IMR-90 (cell line): ENCODE data around the gene TENM3. TPM values are rescaled to one million over a fixed set of nuclear protein-coding genes. Genes with fewer than 3 reads are reported as not detected.
A peak's percentile ranks its signal among the peaks of the same experiment; 100 is the strongest.

Source experiments
- ATAC-seq: fragments of 200-7000 bp; cut with Tn5 transposase; 2 replicates; pipeline ENCODE4 v1.9.1; 2020; ENCODE audit warnings: low read depth, mild to moderate bottlenecking, moderate library complexity
- BruUV-seq: library from RNA; stranded (reverse); fragments of 400-500 nt; replicated peaks from 2 replicates; lab custom pipeline; 2021; lab: Mats Ljungman, UMichigan
- CTCF ChIA-PET: fragments of 300-600 bp; formaldehyde crosslinking; extraction: SDS; loops from one replicate; lab custom pipeline; 2021; ENCODE audit warnings: antibody characterized with exemption; lab: Yijun Ruan, JAX
- POLR2A ChIA-PET: fragments of 300-600 bp; sonication (Branson Sonifier 250); formaldehyde crosslinking; loops from one replicate; lab custom pipeline; 2022; ENCODE audit warnings: antibody characterized with exemption; ENCODE audit not compliant: unreplicated experiment; lab: Charles Lee
- DNase-seq: peaks from one replicate; pipeline ENCODE4 v3.0.0; 2013
- H2AFZ ChIP-seq: replicated peaks from 2 replicates; pipeline ENCODE3; 2013; ENCODE audit warnings: low read length, mild to moderate bottlenecking; ENCODE audit not compliant: poor library complexity
- H2AK5ac ChIP-seq: 2 replicates; pipeline ENCODE4 v1.6.1; 2013; ENCODE audit warnings: low read depth, low read length, inconsistent platforms
- H2AK9ac ChIP-seq: replicated peaks from 2 replicates; pipeline ENCODE3; 2013; ENCODE audit warnings: mild to moderate bottlenecking, low read depth, low read length, moderate library complexity; ENCODE audit not compliant: poor library complexity
- H2BK120ac ChIP-seq: 2 replicates; pipeline ENCODE4 v1.6.1; 2013; ENCODE audit warnings: low read depth, low read length, inconsistent platforms
- H2BK15ac ChIP-seq: 3 replicates; pipeline ENCODE4 v1.6.1; 2013; ENCODE audit warnings: low read depth, low read length, inconsistent platforms
- H2BK20ac ChIP-seq: 2 replicates; pipeline ENCODE4 v1.6.1; 2013; ENCODE audit warnings: low read depth, mild to moderate bottlenecking, inconsistent platforms, low read length, moderate library complexity
- H2BK5ac ChIP-seq: 2 replicates; pipeline ENCODE4 v1.6.1; 2013; ENCODE audit warnings: mild to moderate bottlenecking, low read depth, low read length, inconsistent platforms; ENCODE audit not compliant: poor library complexity, severe bottlenecking
- H3K14ac ChIP-seq: replicated peaks from 2 replicates; pipeline ENCODE4 v1.6.1; 2013; ENCODE audit warnings: low read depth, low read length, inconsistent platforms
- H3K18ac ChIP-seq: 2 replicates; pipeline ENCODE4 v1.6.1; 2013; ENCODE audit warnings: low read depth, low read length, control low read depth
- H3K23ac ChIP-seq: 2 replicates; pipeline ENCODE4 v1.6.1; 2013; ENCODE audit warnings: low read depth, low read length, inconsistent platforms
- H3K27ac ChIP-seq: 2 replicates; pipeline ENCODE4 v1.5.1; 2013; ENCODE audit warnings: mild to moderate bottlenecking, control low read depth, low read length; ENCODE audit not compliant: insufficient read depth
- H3K27me3 ChIP-seq: 2 replicates; pipeline ENCODE4 v1.6.1; 2013; ENCODE audit warnings: low read length; ENCODE audit not compliant: control insufficient read depth, insufficient read depth
- H3K36me3 ChIP-seq: 2 replicates; pipeline ENCODE4 v1.6.1; 2013; ENCODE audit warnings: low read length, mixed read lengths; ENCODE audit not compliant: control insufficient read depth, insufficient read depth
- H3K4ac ChIP-seq: 2 replicates; pipeline ENCODE4 v1.6.1; 2013; ENCODE audit warnings: low read depth, low read length, inconsistent platforms
- H3K4me1 ChIP-seq: 2 replicates; pipeline ENCODE4 v1.6.1; 2013; ENCODE audit warnings: low read length, mixed read lengths; ENCODE audit not compliant: control insufficient read depth, insufficient read depth
- H3K4me2 ChIP-seq: 2 replicates; pipeline ENCODE4 v1.6.1; 2013; ENCODE audit warnings: low read depth, mild to moderate bottlenecking, control low read depth, low read length, moderate library complexity
- H3K4me3 ChIP-seq: 2 replicates; pipeline ENCODE4 v1.5.1; 2013; ENCODE audit warnings: low read depth, mild to moderate bottlenecking, control low read depth, low read length, moderate library complexity; ENCODE audit not compliant: insufficient read depth
- H3K56ac ChIP-seq: 2 replicates; pipeline ENCODE4 v1.6.1; 2013; ENCODE audit warnings: low read length, inconsistent platforms; ENCODE audit not compliant: insufficient read depth; ENCODE audit errors: extremely low read depth
- H3K79me1 ChIP-seq, 2 experiments: 2 replicates each; pipeline ENCODE4 v1.6.1; 2013; ENCODE audit warnings: low read length in 2 of 2, inconsistent platforms in 1 of 2, low read depth in 1 of 2
- H3K9ac ChIP-seq: 2 replicates; pipeline ENCODE4 v1.6.1; 2013; ENCODE audit warnings: low read depth, low read length, control low read depth
- H3K9me1 ChIP-seq: 2 replicates; pipeline ENCODE4 v1.6.1; 2013; ENCODE audit warnings: low read length, inconsistent platforms; ENCODE audit not compliant: insufficient read depth
- H3K9me3 ChIP-seq: 2 replicates; pipeline ENCODE4 v1.6.1; 2013; ENCODE audit warnings: low read length; ENCODE audit not compliant: control insufficient read depth, insufficient read depth
- H4K20me1 ChIP-seq: 2 replicates; pipeline ENCODE4 v1.6.1; 2013; ENCODE audit warnings: low read length, inconsistent platforms; ENCODE audit not compliant: insufficient read depth
- H4K5ac ChIP-seq: 2 replicates; pipeline ENCODE4 v1.6.1; 2013; ENCODE audit warnings: mild to moderate bottlenecking, low read depth, low read length, control low read depth
- H4K8ac ChIP-seq, 2 experiments: 2 replicates each; pipeline ENCODE4 v1.6.1; 2013; ENCODE audit warnings: low read depth in 2 of 2, low read length in 2 of 2, control low read depth in 1 of 2, inconsistent platforms in 1 of 2
- H4K91ac ChIP-seq: 2 replicates; pipeline ENCODE4 v1.6.1; 2013; ENCODE audit warnings: low read depth, low read length, inconsistent platforms; ENCODE audit not compliant: insufficient read depth
- BHLHE40 ChIP-seq: fragments of 150-350 bp; IDR thresholded peaks from 2 replicates; pipeline ENCODE4 v1.6.1; 2016; ENCODE audit warnings: mild to moderate bottlenecking, low read depth, low read length
- CEBPB ChIP-seq: IDR thresholded peaks from 2 replicates; pipeline ENCODE4 v1.6.1; 2012; ENCODE audit warnings: low read depth, low read length, improper control_type of control experiment
- CHD1 ChIP-seq: IDR thresholded peaks from 2 replicates; pipeline ENCODE4 v1.6.1; 2012; ENCODE audit warnings: low read depth, low read length, improper control_type of control experiment
- FOS ChIP-seq: fragments of 150-350 bp; IDR thresholded peaks from 2 replicates; pipeline ENCODE4 v1.6.1; 2016; ENCODE audit warnings: low read depth, low read length
- MAFK ChIP-seq: IDR thresholded peaks from 2 replicates; pipeline ENCODE4 v1.6.1; 2012; ENCODE audit warnings: low read depth, low read length, improper control_type of control experiment
- MAZ ChIP-seq: IDR thresholded peaks from 2 replicates; pipeline ENCODE4 v1.6.1; 2012; ENCODE audit warnings: low read depth, mild to moderate bottlenecking, low read length, improper control_type of control experiment, moderate library complexity, borderline replicate concordance
- NFE2L2 ChIP-seq: fragments of 150-350 bp; IDR thresholded peaks from 2 replicates; pipeline ENCODE4 v1.6.1; 2016; ENCODE audit warnings: low read depth, mild to moderate bottlenecking, low read length
- POLR2A ChIP-seq: IDR thresholded peaks from 2 replicates; pipeline ENCODE4 v1.6.1; 2012; ENCODE audit warnings: mild to moderate bottlenecking, low read depth, low read length
- RCOR1 ChIP-seq: IDR thresholded peaks from 2 replicates; pipeline ENCODE4 v1.6.1; 2012; ENCODE audit warnings: mild to moderate bottlenecking, low read length, improper control_type of control experiment; ENCODE audit not compliant: insufficient replicate concordance
- RFX5 ChIP-seq: IDR thresholded peaks from 2 replicates; pipeline ENCODE4 v1.8.0; 2012; ENCODE audit warnings: low read depth, mild to moderate bottlenecking, low read length, moderate library complexity
- SMC3 ChIP-seq: fragments of 150-350 bp; IDR thresholded peaks from 2 replicates; pipeline ENCODE4 v1.6.1; 2016; ENCODE audit warnings: low read depth, mild to moderate bottlenecking, antibody characterized with exemption, low read length, moderate library complexity
- WGBS, 2 experiments: methylation state at CpG; one replicate each; pipeline versions ENCODE4 v1.1.5 to v1.1.7; 2013; ENCODE audit warnings: missing lambda C conversion rate in 2 of 2; ENCODE audit not compliant: insufficient read length in 1 of 2; ENCODE audit errors: extremely low coverage in 2 of 2; 5-methylcytosine and 5-hydroxymethylcytosine counted together
- dilution Hi-C: fragments of 300-500 bp; cut with HindIII; formaldehyde crosslinking; loops from one replicate; pipeline ENCODE4 v1.14.3; 2018; ENCODE audit warnings: low sequenced_read_pairs; ENCODE audit not compliant: unreplicated experiment
- in situ Hi-C: fragments of 300-500 bp; cut with MboI; formaldehyde crosslinking; loops from 3 replicates; pipeline ENCODE4 v1.14.3; 2019; ENCODE audit warnings: low sequenced_read_pairs, inconsistent platforms, mixed read lengths
- intact Hi-C: fragments of 100-400 bp; cut with micrococcal nuclease; formaldehyde crosslinking; loops from 2 replicates; pipeline ENCODE4 v1.10.0; 2022
- polyA plus RNA-seq, 3 experiments: library from polyadenylated mRNA; depleted of rRNA; stranded (reverse); fragments of >200 nt; gene quantifications; 2 replicates each; pipeline ENCODE4 v1.2.3, GENCODE V29; 2012; ENCODE audit warnings: low replicate concordance in 1 of 3
- total RNA-seq: library from RNA; depleted of rRNA; stranded (reverse); fragments of >200 nt; gene quantifications from 2 replicates; pipeline ENCODE4 v1.2.3, GENCODE V29; 2012
- TF ChIP-seq, protein P1 (sequence below): fragments of 150-350 bp; IDR thresholded peaks from 2 replicates; pipeline ENCODE4 v1.6.1; 2016; ENCODE audit warnings: low read depth, mild to moderate bottlenecking, low read length, moderate library complexity, borderline replicate concordance

The TENM3 gene
- total and polyA plus RNA-seq, 2 of the 4 experiments (the other 2 are of a cell fraction) = 29.9 to 173 TPM

DNA sequence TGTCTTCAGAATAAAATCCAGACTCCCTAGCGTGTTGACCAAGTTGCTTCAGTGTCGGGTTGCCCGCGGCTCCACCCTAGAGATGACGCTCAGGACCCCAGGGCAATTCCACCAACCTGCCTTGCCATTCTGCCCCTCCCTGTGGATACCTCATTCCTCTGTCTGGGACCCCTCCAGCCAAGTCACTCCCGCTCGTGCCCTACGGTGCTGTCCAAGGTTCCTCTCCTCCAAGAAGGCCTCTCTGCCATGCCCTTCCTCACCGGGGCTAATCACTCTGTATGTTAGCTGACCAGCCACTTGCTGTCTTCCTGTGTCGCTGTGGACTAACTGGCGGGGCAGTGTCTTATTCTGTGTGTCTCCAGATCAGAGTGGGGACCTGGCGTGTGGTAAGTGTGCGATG lies 46.6 kb downstream of the TENM3 start:
- ChIA-PET CTCF (no interaction called here), POLR2A (no interaction called here)
- H4K5ac ChIP-seq = no peak overlapping the region
- no peaks in the 10 kb centered on the region for H3K79me1 ChIP-seq
- no peaks in the 10 kb centered on the region for H3K27me3 ChIP-seq
- DNase-seq (no peak), ATAC-seq (no peak)
- H3K4me2 ChIP-seq = no peak overlapping the region
- in situ Hi-C loops = no loop called here
- H4K20me1 ChIP-seq = no peaks in the 10 kb centered on the region
- no peak overlapping the region for H3K14ac ChIP-seq
- no peak overlapping the region for H2BK5ac ChIP-seq
- H2BK20ac ChIP-seq = no peak overlapping the region
- no peaks in the 10 kb centered on the region for H3K36me3 ChIP-seq
- H3K9me1 ChIP-seq = no peaks in the 10 kb centered on the region
- no peak overlapping the region for H4K8ac ChIP-seq
- dilution Hi-C loops = no loop called here
- H3K9me3 ChIP-seq = no peaks in the 10 kb centered on the region
- H2BK120ac ChIP-seq = no peak overlapping the region
- no peak overlapping the region for H3K56ac ChIP-seq
- H4K91ac ChIP-seq = no peak overlapping the region
- intact Hi-C loops = no loop called here
- H3K4me1 ChIP-seq = no peaks in the 10 kb centered on the region
- 0 out of 2 replicates have a peak overlapping the region, but pooled peaks have one; percentile 18 for H2AK5ac ChIP-seq
- no peak overlapping the region for H3K9ac ChIP-seq
- no peak overlapping the region for H2AK9ac ChIP-seq
- 80% methylated on average over 1 of the region's 13 CpGs; no CpG with 5 or more reads in 1 of the 2 experiments for WGBS, 2 experiments
- no peak overlapping the region for H3K4ac ChIP-seq
- no peak overlapping the region for H3K27ac ChIP-seq
- H2BK15ac ChIP-seq = no peak overlapping the region
- H2AFZ ChIP-seq = no peak overlapping the region
- no peak overlapping the region for H3K18ac ChIP-seq
- H3K4me3 ChIP-seq = no peak overlapping the region
- H3K23ac ChIP-seq = no peak overlapping the region
- TF ChIP-seq RCOR1 (no peak), FOS (no peak), CEBPB (no peak), CHD1 (no peak), MAFK (no peak), MAZ (no peak), SMC3 (no peak), POLR2A (no peak), BHLHE40 (no peak), NFE2L2 (no peak), RFX5 (no peak)
- TF ChIP-seq, protein P1, sequence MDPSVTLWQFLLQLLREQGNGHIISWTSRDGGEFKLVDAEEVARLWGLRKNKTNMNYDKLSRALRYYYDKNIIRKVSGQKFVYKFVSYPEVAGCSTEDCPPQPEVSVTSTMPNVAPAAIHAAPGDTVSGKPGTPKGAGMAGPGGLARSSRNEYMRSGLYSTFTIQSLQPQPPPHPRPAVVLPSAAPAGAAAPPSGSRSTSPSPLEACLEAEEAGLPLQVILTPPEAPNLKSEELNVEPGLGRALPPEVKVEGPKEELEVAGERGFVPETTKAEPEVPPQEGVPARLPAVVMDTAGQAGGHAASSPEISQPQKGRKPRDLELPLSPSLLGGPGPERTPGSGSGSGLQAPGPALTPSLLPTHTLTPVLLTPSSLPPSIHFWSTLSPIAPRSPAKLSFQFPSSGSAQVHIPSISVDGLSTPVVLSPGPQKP = no peak
- no TSS peak for BruUV-seq
